SH-SY5Y (cell line): ENCODE measurements around the gene FAM222A.

Source experiments
- GATA2 ChIP-seq: IDR thresholded peaks from 2 replicates; pipeline ENCODE4 v1.6.1; 2011; ENCODE audit warnings: mild to moderate bottlenecking, low read depth, low read length
- GATA3 ChIP-seq: IDR thresholded peaks from 2 replicates; pipeline ENCODE4 v1.6.1; 2011; ENCODE audit warnings: low read depth, mild to moderate bottlenecking, low read length, moderate library complexity

DNA sequence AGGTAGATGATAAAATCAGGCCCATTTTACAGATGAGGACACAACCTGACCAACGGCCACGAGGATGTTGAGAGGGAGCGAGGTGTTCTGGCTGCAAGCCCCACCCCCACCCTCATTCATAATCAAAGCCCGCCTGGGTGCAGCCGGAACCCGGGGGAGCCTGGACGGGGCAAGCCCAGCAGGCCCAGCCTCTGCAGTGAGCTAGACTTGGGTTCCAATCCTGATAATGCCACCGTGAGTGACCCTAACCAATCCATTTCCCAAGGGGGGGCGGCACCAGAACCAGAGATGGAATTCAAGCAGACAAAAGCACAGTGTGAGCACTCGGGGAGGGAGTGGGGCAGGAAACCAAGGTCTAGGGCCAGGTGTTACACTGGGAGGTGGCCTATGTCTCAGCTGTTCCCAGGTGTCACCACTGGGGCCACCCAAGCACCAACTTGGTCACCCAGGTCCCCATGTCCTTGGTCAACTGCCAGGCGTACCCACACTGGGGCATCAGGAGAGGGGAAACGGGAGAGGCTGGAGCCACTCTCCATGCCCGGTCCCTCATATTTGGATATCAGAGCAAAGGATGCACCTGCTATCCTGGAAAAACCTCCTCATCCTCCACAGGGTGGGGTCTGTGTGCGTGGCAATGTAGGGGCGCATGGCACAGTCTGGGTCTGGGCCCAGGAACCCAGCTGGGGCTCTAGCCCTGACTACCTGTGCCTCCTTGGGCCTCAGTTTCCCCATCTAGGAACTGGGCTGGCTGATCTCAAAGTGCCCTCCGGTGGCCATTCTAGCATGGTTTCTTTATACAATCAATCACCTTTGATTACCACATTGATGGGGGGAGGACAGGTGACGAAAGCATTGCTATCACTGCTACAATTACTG is 58.4 kb downstream of the FAM222A start:
- no peak for TF ChIP-seq GATA2
- no peak for TF ChIP-seq GATA3
